Esophagus muscularis mucosa (tissue), 4 donors: ENCODE results near the gene BGLAP. TPM values are rescaled to one million over a fixed set of nuclear protein-coding genes. Genes with fewer than 3 reads are reported as not detected.
A peak's percentile ranks its signal among the peaks of the same experiment; 100 is the strongest.

ENCODE experiments used
- DNase-seq: peaks from one replicate; pipeline ENCODE4 v3.0.0-alpha.2; 2017; ENCODE audit errors: extremely low spot score
- H3K27ac ChIP-seq, 4 donors: fragments of 200-600 bp; sonication (generic); replicated peaks in 1 of 4; 1 replicate in 3 of 4; 2 replicates in 1 of 4; pipeline ENCODE4 v1.5.1; 2016 to 2019; ENCODE audit warnings: mild to moderate bottlenecking in 1 of 4
- H3K27me3 ChIP-seq, 4 donors: fragments of 200-600 bp; sonication (generic); one replicate each; pipeline versions ENCODE4 v1.5.1 to v1.6.0; 2016 to 2019
- H3K36me3 ChIP-seq, 4 donors: fragments of 200-600 bp; sonication (generic); one replicate each; pipeline ENCODE4 v1.5.1; 2016 to 2019
- H3K4me1 ChIP-seq, 4 donors: fragments of 200-600 bp; sonication (generic); one replicate each; pipeline ENCODE4 v1.5.1; 2016 to 2019
- H3K4me3 ChIP-seq, 4 donors: fragments of 200-600 bp; sonication (generic); 1 replicate in 2 of 4; 2 replicates in 2 of 4; pipeline ENCODE4 v1.5.1; 2016 to 2019; ENCODE audit warnings: mild to moderate bottlenecking in 4 of 4, moderate library complexity in 1 of 4
- H3K9me3 ChIP-seq, 4 donors: fragments of 200-600 bp; sonication (generic); 1 replicate in 3 of 4; 2 replicates in 1 of 4; pipeline ENCODE4 v1.5.1; 2016 to 2019
- EP300 ChIP-seq: sonication (generic); formaldehyde crosslinking; IDR thresholded peaks from one replicate; pipeline ENCODE4 v1.6.1; 2017; ENCODE audit warnings: antibody characterized with exemption
- POLR2A ChIP-seq: fragments of 450-650 bp; IDR thresholded peaks from one replicate; pipeline ENCODE4 v1.6.1; 2017; ENCODE audit warnings: antibody characterized with exemption, moderate library complexity, mild to moderate bottlenecking, low read depth
- POLR2AphosphoS5 ChIP-seq, 2 donors: sonication (generic); formaldehyde crosslinking; IDR thresholded peaks; one replicate each; pipeline ENCODE4 v1.6.1; 2017; ENCODE audit warnings: antibody characterized with exemption in 2 of 2
- WGBS: methylation state at CpG from one replicate; pipeline ENCODE4 v1.1.5; 2018; 5-methylcytosine and 5-hydroxymethylcytosine counted together
- intact Hi-C: fragments of 100-400 bp; cut with DNase I; formaldehyde crosslinking; loops from one replicate; pipeline ENCODE4 v1.15.1; 2023
- small RNA-seq, 3 donors: library from RNA; depleted of rRNA; stranded (forward); fragments of <200 nt; gene quantifications; one replicate each; pipeline ENCODE3, GENCODE V24; 2016
- total RNA-seq, 4 donors: library from RNA; depleted of rRNA; stranded (reverse); fragments of >200 nt; gene quantifications; one replicate each; pipeline versions ENCODE4 v1.1.0 to v1.2.1, GENCODE V29; 2016
- TF ChIP-seq, protein P1 (sequence below), 3 experiments: fragments of 200-600 bp in 2 of 3; fragments of 450-650 bp in 1 of 3; sonication (generic) in 2 of 3; IDR thresholded peaks; one replicate each; pipeline ENCODE4 v1.5.1; 2017 to 2019; ENCODE audit warnings: antibody characterized with exemption in 3 of 3, mild to moderate bottlenecking in 2 of 3, moderate library complexity in 1 of 3

BGLAP gene
- total RNA-seq, 4 donors from 2014 or later = 2.4 TPM; not detected in 3

DNA sequence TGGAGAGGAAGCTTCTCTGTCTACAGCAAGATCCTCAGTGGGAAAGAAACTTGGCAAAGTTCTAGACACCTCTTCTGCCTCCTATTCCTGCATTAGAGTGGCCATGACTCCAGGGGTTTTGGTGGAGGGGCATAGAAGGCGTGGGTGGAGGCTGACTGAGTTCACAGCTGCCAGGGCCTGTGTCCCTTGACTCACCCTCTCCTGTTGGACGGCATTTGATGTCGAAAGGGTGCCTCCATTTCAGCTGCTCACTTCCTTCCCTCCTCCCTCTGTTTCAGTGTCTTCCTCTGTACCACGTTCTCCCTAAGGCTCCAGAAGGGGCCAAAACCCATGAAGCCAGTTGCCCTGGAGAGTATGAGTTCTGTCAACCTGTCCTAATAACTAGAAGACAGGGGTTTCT lies 42.8 kb downstream of the BGLAP start:
- Histone ChIP-seq H3K4me3 (no peak overlapping the region), H3K27me3 (no peaks in the 10 kb centered on the region), H3K9me3 (no peaks in the 10 kb centered on the region), H3K27ac (no peak overlapping the region), H3K4me1 (peaks cover 26 to 39% (median 34%) of the 10 kb centered on the region in 4 donors), H3K36me3 (peaks cover 0 to 35% (median 9%) of the 10 kb centered on the region in 4 donors)
- TF ChIP-seq POLR2A (no peak), POLR2AphosphoS5 (IDR thresholded peaks at IDR 0.05) (no peak), EP300 (no peak)
- TF ChIP-seq, protein P1, sequence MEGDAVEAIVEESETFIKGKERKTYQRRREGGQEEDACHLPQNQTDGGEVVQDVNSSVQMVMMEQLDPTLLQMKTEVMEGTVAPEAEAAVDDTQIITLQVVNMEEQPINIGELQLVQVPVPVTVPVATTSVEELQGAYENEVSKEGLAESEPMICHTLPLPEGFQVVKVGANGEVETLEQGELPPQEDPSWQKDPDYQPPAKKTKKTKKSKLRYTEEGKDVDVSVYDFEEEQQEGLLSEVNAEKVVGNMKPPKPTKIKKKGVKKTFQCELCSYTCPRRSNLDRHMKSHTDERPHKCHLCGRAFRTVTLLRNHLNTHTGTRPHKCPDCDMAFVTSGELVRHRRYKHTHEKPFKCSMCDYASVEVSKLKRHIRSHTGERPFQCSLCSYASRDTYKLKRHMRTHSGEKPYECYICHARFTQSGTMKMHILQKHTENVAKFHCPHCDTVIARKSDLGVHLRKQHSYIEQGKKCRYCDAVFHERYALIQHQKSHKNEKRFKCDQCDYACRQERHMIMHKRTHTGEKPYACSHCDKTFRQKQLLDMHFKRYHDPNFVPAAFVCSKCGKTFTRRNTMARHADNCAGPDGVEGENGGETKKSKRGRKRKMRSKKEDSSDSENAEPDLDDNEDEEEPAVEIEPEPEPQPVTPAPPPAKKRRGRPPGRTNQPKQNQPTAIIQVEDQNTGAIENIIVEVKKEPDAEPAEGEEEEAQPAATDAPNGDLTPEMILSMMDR (IDR thresholded peaks at IDR 0.05) = no peak
- 87% methylated on average over 4 of the region's 4 CpGs for WGBS
- DNase-seq = no peak
- intact Hi-C loops = no loop called here

DNA sequence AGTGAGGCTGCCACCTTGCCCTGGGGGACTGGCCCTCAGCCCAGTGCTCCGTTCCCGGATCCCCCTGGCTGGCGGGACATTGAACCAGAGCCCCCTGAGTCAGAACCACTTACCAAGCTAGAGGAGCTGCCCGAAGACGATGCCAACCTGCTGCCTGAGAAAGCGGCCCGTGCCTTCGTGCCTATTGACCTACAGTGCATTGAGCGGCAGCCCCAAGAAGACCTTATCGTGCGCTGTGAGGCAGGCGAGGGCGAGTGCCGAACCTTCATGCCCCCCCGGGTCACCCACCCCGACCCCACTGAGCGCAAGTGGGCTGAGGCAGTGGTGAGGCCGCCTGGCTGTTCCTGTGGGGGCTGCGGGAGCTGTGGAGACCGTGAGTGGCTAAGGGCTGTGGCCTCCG lies 43.5 kb downstream of the BGLAP start:
- peaks cover 25 to 38% (median 30%) of the 10 kb centered on the region in 4 donors for H3K4me1 ChIP-seq
- H3K36me3 ChIP-seq = peaks cover 0 to 31% (median 8%) of the 10 kb centered on the region in 4 donors
- TF ChIP-seq POLR2AphosphoS5 (IDR thresholded peaks at IDR 0.05) = no peak
- no peaks in the 10 kb centered on the region for H3K27me3 ChIP-seq
- DNase-seq = no peak
- H3K9me3 ChIP-seq = no peaks in the 10 kb centered on the region
- H3K4me3 ChIP-seq = no peak overlapping the region
- intact Hi-C loops = no loop called here
- WGBS = 93% methylated on average over 10 of the region's 21 CpGs
- no peak overlapping the region for H3K27ac ChIP-seq

DNA sequence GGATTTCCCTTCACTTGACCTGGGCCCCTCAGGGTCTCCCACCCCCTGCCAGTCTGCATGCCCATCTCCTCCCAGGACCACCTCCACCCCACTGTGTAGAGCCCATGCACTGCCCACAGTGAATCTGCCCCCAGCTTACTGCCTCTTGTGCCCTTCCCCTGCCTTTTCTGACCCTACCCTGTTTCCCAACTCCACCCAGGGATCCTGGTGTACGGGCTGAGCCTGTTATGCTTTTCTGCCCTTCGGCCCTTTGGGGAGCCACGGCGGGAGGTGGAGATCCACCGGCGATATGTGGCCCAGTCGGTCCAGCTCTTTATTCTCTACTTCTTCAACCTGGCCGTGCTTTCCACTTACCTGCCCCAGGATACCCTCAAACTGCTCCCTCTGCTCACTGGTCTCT lies 44.1 kb downstream of the BGLAP start:
- H3K9me3 ChIP-seq = no peaks in the 10 kb centered on the region
- no peak for DNase-seq
- no peak overlapping the region for H3K4me3 ChIP-seq
- no peak for TF ChIP-seq POLR2A
- no peak for TF ChIP-seq POLR2AphosphoS5 (IDR thresholded peaks at IDR 0.05)
- TF ChIP-seq, protein P1 (IDR thresholded peaks at IDR 0.05) = no peak
- no peak for TF ChIP-seq EP300
- no peaks in the 10 kb centered on the region for H3K27me3 ChIP-seq
- H3K27ac ChIP-seq = no peak overlapping the region
- intact Hi-C loops = no loop called here
- peaks cover 18 to 38% (median 31%) of the 10 kb centered on the region in 4 donors for H3K4me1 ChIP-seq
- peaks cover 0 to 31% (median 8%) of the 10 kb centered on the region in 4 donors for H3K36me3 ChIP-seq
- 86% methylated on average over 8 of the region's 8 CpGs for WGBS

DNA sequence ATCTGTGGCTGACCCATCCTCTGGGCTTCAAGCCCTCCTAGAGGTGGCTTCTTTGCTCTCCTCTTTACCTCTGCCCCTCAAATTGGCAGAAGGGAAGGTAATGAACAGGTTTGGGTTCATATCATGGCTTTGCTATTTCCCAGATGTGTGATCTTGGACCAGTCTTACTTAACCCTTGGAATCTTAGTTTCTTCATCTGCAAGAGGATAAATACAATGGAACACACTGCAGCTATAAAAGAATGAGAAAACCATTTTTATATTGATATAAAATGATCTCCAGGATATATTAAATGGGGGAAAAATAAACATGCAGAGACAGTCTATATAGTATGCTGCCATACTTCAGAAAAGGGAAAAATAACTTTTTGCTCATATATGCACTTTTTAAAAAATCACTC lies 47.9 kb downstream of the BGLAP start:
- no peak for TF ChIP-seq POLR2AphosphoS5 (IDR thresholded peaks at IDR 0.05)
- TF ChIP-seq POLR2A = no peak
- TF ChIP-seq EP300 = no peak
- TF ChIP-seq, protein P1 (IDR thresholded peaks at IDR 0.05) = no peak

DNA sequence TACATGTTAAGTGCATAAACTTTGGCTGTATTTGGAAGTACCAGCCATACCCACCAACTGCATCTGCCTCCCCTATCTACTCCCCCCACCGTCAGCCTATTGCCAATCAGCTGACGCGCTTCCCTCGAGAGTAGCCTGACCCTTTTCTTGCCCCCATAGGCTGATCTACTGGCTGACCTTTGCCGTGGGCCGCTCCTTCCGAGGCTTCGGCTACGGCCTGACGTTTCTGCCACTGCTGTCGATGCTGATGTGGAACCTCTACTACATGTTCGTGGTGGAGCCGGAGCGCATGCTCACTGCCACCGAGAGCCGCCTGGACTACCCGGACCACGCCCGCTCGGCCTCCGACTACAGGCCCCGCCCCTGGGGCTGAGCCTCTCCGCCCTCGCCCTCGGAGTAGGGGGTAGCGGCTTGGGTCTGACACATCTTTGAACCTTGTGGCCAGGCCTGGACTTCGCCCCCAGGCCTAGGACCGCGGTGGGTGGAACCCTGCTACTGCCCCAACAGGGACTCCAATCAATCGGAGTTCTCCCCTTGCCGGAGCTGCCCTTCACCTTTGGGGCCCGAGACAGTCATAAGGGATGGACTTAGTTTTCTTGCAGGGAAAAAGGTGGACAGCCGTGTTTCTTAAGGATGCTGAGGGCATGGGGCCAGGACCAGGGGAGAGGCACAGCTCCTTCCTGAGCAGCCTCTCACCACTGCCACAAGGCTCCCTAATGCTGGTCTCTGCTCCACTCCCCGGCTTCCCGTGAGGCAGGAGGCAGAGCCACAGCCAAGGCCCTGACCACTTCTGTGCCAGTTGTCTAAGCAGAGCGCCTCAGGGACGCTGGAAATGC lies 49.5 kb downstream of the BGLAP start:
- 13% methylated on average over 35 of the region's 37 CpGs for WGBS
- Histone ChIP-seq H3K9me3 (no peaks in the 10 kb centered on the region), H3K36me3 (peaks cover 0 to 29% (median 15%) of the 10 kb centered on the region in 4 donors), H3K27ac (peak overlapping the region; percentile 81 to 89 (median 85)), H3K4me1 (peaks cover 12 to 57% (median 42%) of the 10 kb centered on the region in 4 donors), H3K4me3 (peak overlapping the region; percentile 48 to 62 (median 58)), H3K27me3 (no peaks in the 10 kb centered on the region)
- peak; percentile 96 for DNase-seq
- intact Hi-C loops = no loop called here
- peak; percentile 71 to 80 for TF ChIP-seq POLR2AphosphoS5 (IDR thresholded peaks at IDR 0.05)
- TF ChIP-seq, protein P1 (IDR thresholded peaks at IDR 0.05) = no peak

More for the DNA sequence above, 47.9 kb downstream of the BGLAP start:
- no peak overlapping the region for H3K27ac ChIP-seq
- no peaks in the 10 kb centered on the region for H3K9me3 ChIP-seq
- H3K27me3 ChIP-seq = no peaks in the 10 kb centered on the region
- H3K4me1 ChIP-seq = peaks cover 3 to 46% (median 32%) of the 10 kb centered on the region in 4 donors
- H3K36me3 ChIP-seq = peaks cover 0 to 40% (median 18%) of the 10 kb centered on the region in 4 donors
- DNase-seq = no peak
- H3K4me3 ChIP-seq = no peak overlapping the region
- intact Hi-C loops = no loop called here

Small RNA genes lying within 50 kb of the gene (small RNA-seq; reads per million reads assigned to genes)
- 0 reads per million in 3 donors for gene RF00568

Other genes with a start within 250 kb of the BGLAP start
- gene SSR2, start 221.2 kb upstream of the BGLAP start, total RNA-seq = 100 to 1,000 TPM; 118 to 229 (median 137) TPM
- gene UBQLN4, start 188.4 kb upstream of the BGLAP start, total RNA-seq = 10 to 100 TPM; 17.4 to 33.3 (median 26.0) TPM
- 100 to 1,000 TPM in 1 of 4 donors, 10 to 100 TPM in 3; 59.3 to 106 (median 75.5) TPM for gene LAMTOR2, start 187.4 kb upstream of the BGLAP start, total RNA-seq
- not detected for gene RAB25, start 181.0 kb upstream of the BGLAP start, total RNA-seq
- gene MEX3A, start 159.7 kb upstream of the BGLAP start, total RNA-seq = 1 to 10 TPM in 1 of 4 donors, under 1 TPM in 3; under 0.01 to 1.6 (median 0.66) TPM
- gene LMNA, start 127.5 kb upstream of the BGLAP start, total RNA-seq = 100 to 1,000 TPM; 311 to 589 (median 380) TPM
- 1 to 10 TPM; 1.7 to 4.1 (median 2.6) TPM for gene SEMA4A, start 88.6 kb upstream of the BGLAP start, total RNA-seq
- 10 to 100 TPM in 3 of 4 donors, 1 to 10 TPM in 1; 8.3 to 18.2 (median 15.0) TPM for gene SLC25A44, start 48.1 kb upstream of the BGLAP start, total RNA-seq
- gene PMF1, start 29.2 kb upstream of the BGLAP start, total RNA-seq = 10 to 100 TPM; 45.0 to 60.4 (median 50.2) TPM
- 1 to 10 TPM; 2.2 to 2.9 (median 2.7) TPM for gene PAQR6, start 5.9 kb downstream of the BGLAP start, total RNA-seq
- gene SMG5, start 40.6 kb downstream of the BGLAP start, total RNA-seq = 10 to 100 TPM; 52.3 to 96.1 (median 69.4) TPM
- gene TMEM79, start 42.1 kb downstream of the BGLAP start, total RNA-seq = 1 to 10 TPM in 3 of 4 donors, under 1 TPM in 1; 0.99 to 3.2 (median 1.9) TPM
- 10 to 100 TPM; 27.0 to 47.8 (median 37.5) TPM for gene GLMP, start 53.5 kb downstream of the BGLAP start, total RNA-seq
- not detected for gene VHLL, start 57.1 kb downstream of the BGLAP start, total RNA-seq
- gene CCT3, start 96.1 kb downstream of the BGLAP start, total RNA-seq = 100 to 1,000 TPM; 172 to 241 (median 222) TPM
- not detected for gene TSACC, start 96.3 kb downstream of the BGLAP start, total RNA-seq
- not detected for gene RHBG, start 127.0 kb downstream of the BGLAP start, total RNA-seq